ENCODE results near the gene BRAF. TPM values are rescaled to one million over a fixed set of nuclear protein-coding genes. Genes with fewer than 3 reads are reported as not detected.
"Not testable (repeated sequence)": the region's sequence is repeated elsewhere in the genome, so short reads cannot be mapped to it uniquely, and the experiment has no call there.

Gene BRAF
- total RNA-seq, 4 donors from 2014 or later = 20.9 to 51.8 (median 34.8) TPM

GRCh38 chr7:140722254-140722653 is 202.5 kb downstream of the BRAF start:
- no peaks in the 10 kb centered on the region for H3K4me1 ChIP-seq
- no peak for DNase-seq
- no peaks in the 10 kb centered on the region for H3K27me3 ChIP-seq
- intact Hi-C loops (cut with DNase I; ENCODE audit: low total_unique reads) (no loop called here), in situ Hi-C loops (cut with MboI; ENCODE audit: low pct_ligation_motif_present in 1 of 4, low pct_unique_long_range_greater_than_20kb in 1 of 4, low sequenced_read_pairs in 3 of 4) (no loop called here)
- no peak overlapping the region for H3K27ac ChIP-seq
- no peak for TF ChIP-seq CTCF (IDR thresholded peaks at IDR 0.05)
- no peak for TF ChIP-seq POLR2AphosphoS5 (IDR thresholded peaks at IDR 0.05)
- no peak for TF ChIP-seq EP300 (IDR thresholded peaks at IDR 0.05; ENCODE audit: low read depth)
- TF ChIP-seq POLR2A (IDR thresholded peaks at IDR 0.05) = no peak
- H3K4me3 ChIP-seq = no peak overlapping the region
- H3K9me3 ChIP-seq = no peaks in the 10 kb centered on the region
- WGBS, 2 donors (ENCODE audit: low coverage in 1 of 2) = 63 to 71% methylated on average over 1 of the region's 1 CpG
- H3K36me3 ChIP-seq = peaks cover 0 to 9% (median 0%) of the 10 kb centered on the region in 4 donors

GRCh38 chr7:140719721-140720120 is 205.0 kb downstream of the BRAF start:
- in situ Hi-C loops (cut with MboI; ENCODE audit: low pct_ligation_motif_present in 1 of 4, low pct_unique_long_range_greater_than_20kb in 1 of 4, low sequenced_read_pairs in 3 of 4) = no loop called here
- Histone ChIP-seq H3K27ac (no peak overlapping the region), H3K9me3 (no peaks in the 10 kb centered on the region), H3K36me3 (no peaks in the 10 kb centered on the region), H3K4me1 (no peaks in the 10 kb centered on the region), H3K4me3 (no peak overlapping the region), H3K27me3 (no peaks in the 10 kb centered on the region)
- TF ChIP-seq POLR2AphosphoS5 (IDR thresholded peaks at IDR 0.05) (no peak), POLR2A (IDR thresholded peaks at IDR 0.05) (no peak), EP300 (IDR thresholded peaks at IDR 0.05; ENCODE audit: low read depth) (no peak), CTCF (IDR thresholded peaks at IDR 0.05) (no peak)
- intact Hi-C loops (cut with DNase I; ENCODE audit: low total_unique reads) = no loop called here
- 81 to 84% methylated on average over 5 of the region's 5 CpGs for whole genome bisulfite sequencing, 2 donors (ENCODE audit: low coverage in 1 of 2)
- DNase-seq = no peak

GRCh38 chr7:140714331-140715040 is 210.2 kb downstream of the BRAF start:
- in situ Hi-C loops (cut with MboI; ENCODE audit: low pct_ligation_motif_present in 1 of 4, low pct_unique_long_range_greater_than_20kb in 1 of 4, low sequenced_read_pairs in 3 of 4) = no loop called here
- intact Hi-C loops (cut with DNase I; ENCODE audit: low total_unique reads) = no loop called here
- Histone ChIP-seq H3K27me3 (no peaks in the 10 kb centered on the region), H3K27ac (no peak overlapping the region), H3K9me3 (no peaks in the 10 kb centered on the region), H3K36me3 (no peaks in the 10 kb centered on the region), H3K4me1 (no peaks in the 10 kb centered on the region), H3K4me3 (no peak overlapping the region)
- no peak for DNase-seq
- 78 to 87% methylated on average over 9 to 10 of the region's 10 CpGs for WGBS, 2 donors (ENCODE audit: low coverage in 1 of 2)
- TF ChIP-seq CTCF (IDR thresholded peaks at IDR 0.05) (no peak), POLR2A (IDR thresholded peaks at IDR 0.05) (no peak), EP300 (IDR thresholded peaks at IDR 0.05; ENCODE audit: low read depth) (no peak), POLR2AphosphoS5 (IDR thresholded peaks at IDR 0.05) (no peak)

DNA sequence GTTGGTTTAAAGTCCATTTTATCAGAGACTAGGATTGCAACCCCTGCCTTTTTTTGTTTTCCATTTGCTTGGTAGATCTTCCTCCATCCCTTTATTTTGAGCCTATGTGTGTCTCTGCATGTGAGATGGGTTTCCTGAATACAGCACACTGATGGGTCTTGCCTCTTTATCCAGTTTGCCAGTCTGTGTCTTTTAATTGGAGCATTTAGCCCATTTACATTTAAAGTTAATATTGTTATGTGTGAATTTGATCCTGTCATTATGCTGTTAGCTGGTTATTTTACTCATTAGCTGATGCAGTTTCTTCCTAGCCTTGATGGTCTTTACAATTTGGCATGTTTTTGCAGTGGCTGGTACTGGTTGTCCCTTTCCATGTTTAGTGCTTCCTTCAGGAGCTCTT is 212.3 kb downstream of the BRAF start:
- intact Hi-C loops (cut with DNase I; ENCODE audit: low total_unique reads); H3K4me3 ChIP-seq; DNase-seq; in situ Hi-C loops (cut with MboI; ENCODE audit: low pct_ligation_motif_present in 1 of 4, low pct_unique_long_range_greater_than_20kb in 1 of 4, low sequenced_read_pairs in 3 of 4); H3K27me3 ChIP-seq; H3K9me3 ChIP-seq; H3K27ac ChIP-seq; H3K36me3 ChIP-seq; H3K4me1 ChIP-seq: not testable (repeated sequence)

GRCh38 chr7:140708764-140709163 is 216.0 kb downstream of the BRAF start:
- in situ Hi-C loops (cut with MboI; ENCODE audit: low pct_ligation_motif_present in 1 of 4, low pct_unique_long_range_greater_than_20kb in 1 of 4, low sequenced_read_pairs in 3 of 4) = not testable (repeated sequence)

More at GRCh38 chr7:140708764-140709163, 216.0 kb downstream of the BRAF start:
- WGBS, 2 donors (ENCODE audit: low coverage in 1 of 2) = 96% methylated on average over 2 of the region's 4 CpGs; no CpG with 5 or more reads in 1 of the 2 donors
- H3K4me3 ChIP-seq; H3K27me3 ChIP-seq; H3K27ac ChIP-seq; H3K9me3 ChIP-seq; H3K4me1 ChIP-seq; DNase-seq; intact Hi-C loops (cut with DNase I; ENCODE audit: low total_unique reads): not testable (repeated sequence)
- H3K36me3 ChIP-seq = peaks cover 0 to 16% (median 7%) of the 10 kb centered on the region in 4 donors

Data from transverse colon (tissue), 4 donors.